ENCODE results near the gene ERBB2. TPM values are rescaled to one million over a fixed set of nuclear protein-coding genes. Genes with fewer than 3 reads are reported as not detected.
A peak's percentile ranks its signal among the peaks of the same experiment; 100 is the strongest.
"Not testable (repeated sequence)": the region's sequence is repeated elsewhere in the genome, so short reads cannot be mapped to it uniquely, and the experiment has no call there.

Gene ERBB2
- total RNA-seq, 6 donors from 2014 or later = 88.6 to 126 (median 112) TPM

- Histone ChIP-seq H3K27me3 (no peaks in the 10 kb centered on the region), H3K9me3 (no peaks in the 10 kb centered on the region), H3K36me3 (peaks cover 13 to 79% (median 52%) of the 10 kb centered on the region in 4 donors), H3K27ac (no peak overlapping the region), H3K4me1 (peaks cover 7 to 23% (median 20%) of the 10 kb centered on the region in 4 donors), H3K4me3 (no peak overlapping the region)
- WGBS, 2 donors = 86 to 88% methylated on average over 8 to 20 of the region's 20 CpGs
- TF ChIP-seq POLR2A (IDR thresholded peaks at IDR 0.05) = no peak
- no peak for ATAC-seq (ENCODE audit: low FRiP score in 2 of 2)
- DNase-seq = peak in 1 of 2 donors; percentile 65
Observed at GRCh38 chr17:39709998-39710964, 10.4 kb downstream of the ERBB2 start.

DNA sequence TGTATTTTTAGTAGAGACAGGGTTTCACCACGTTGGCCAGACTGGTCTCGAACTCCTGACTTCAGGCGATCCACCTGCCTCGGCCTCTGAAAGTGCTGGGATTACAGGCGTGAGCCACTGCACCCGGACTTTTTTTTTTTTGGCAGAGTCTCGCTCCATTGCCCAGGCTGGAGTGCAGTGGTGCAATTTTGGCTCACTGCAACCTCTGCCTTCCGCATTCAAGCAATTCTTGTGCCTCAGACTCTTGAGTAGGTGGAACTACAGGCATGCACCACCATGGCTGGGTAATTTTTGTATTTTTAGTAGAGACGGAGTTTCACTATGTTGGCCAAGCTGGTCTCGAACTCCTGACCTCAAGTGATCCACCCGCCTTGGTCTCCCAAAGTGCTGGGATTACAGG, 11.2 kb downstream of the ERBB2 start:
- Histone ChIP-seq H3K4me1 (peaks cover 7 to 18% (median 16%) of the 10 kb centered on the region in 4 donors), H3K36me3 (peaks cover 13 to 87% (median 60%) of the 10 kb centered on the region in 4 donors)
- H3K27me3 ChIP-seq; H3K4me3 ChIP-seq; H3K27ac ChIP-seq; H3K9me3 ChIP-seq; ATAC-seq (ENCODE audit: low FRiP score in 2 of 2); DNase-seq: not testable (repeated sequence)
- 87 to 96% methylated on average over 11 of the region's 11 CpGs for WGBS, 2 donors

DNA sequence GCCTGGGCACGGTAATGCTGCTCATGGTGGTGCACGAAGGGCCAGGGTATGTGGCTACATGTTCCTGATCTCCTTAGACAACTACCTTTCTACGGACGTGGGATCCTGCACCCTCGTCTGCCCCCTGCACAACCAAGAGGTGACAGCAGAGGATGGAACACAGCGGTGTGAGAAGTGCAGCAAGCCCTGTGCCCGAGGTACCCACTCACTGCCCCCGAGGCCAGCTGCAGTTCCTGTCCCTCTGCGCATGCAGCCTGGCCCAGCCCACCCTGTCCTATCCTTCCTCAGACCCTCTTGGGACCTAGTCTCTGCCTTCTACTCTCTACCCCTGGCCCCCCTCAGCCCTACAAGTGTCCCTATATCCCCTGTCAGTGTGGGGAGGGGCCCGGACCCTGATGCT, 12.0 kb downstream of the ERBB2 start:
- TF ChIP-seq, protein P1, sequence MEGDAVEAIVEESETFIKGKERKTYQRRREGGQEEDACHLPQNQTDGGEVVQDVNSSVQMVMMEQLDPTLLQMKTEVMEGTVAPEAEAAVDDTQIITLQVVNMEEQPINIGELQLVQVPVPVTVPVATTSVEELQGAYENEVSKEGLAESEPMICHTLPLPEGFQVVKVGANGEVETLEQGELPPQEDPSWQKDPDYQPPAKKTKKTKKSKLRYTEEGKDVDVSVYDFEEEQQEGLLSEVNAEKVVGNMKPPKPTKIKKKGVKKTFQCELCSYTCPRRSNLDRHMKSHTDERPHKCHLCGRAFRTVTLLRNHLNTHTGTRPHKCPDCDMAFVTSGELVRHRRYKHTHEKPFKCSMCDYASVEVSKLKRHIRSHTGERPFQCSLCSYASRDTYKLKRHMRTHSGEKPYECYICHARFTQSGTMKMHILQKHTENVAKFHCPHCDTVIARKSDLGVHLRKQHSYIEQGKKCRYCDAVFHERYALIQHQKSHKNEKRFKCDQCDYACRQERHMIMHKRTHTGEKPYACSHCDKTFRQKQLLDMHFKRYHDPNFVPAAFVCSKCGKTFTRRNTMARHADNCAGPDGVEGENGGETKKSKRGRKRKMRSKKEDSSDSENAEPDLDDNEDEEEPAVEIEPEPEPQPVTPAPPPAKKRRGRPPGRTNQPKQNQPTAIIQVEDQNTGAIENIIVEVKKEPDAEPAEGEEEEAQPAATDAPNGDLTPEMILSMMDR (IDR thresholded peaks at IDR 0.05) = no peak
- TF ChIP-seq EP300 (IDR thresholded peaks at IDR 0.05) (no peak), POLR2AphosphoS5 (IDR thresholded peaks at IDR 0.05) (no peak), POLR2A (IDR thresholded peaks at IDR 0.05) (no peak)
- H3K27me3 ChIP-seq = no peaks in the 10 kb centered on the region
- H3K9me3 ChIP-seq = no peaks in the 10 kb centered on the region
- H3K4me1 ChIP-seq = peaks cover 2 to 14% (median 11%) of the 10 kb centered on the region in 4 donors
- no peak for ATAC-seq (ENCODE audit: low FRiP score in 2 of 2)
- no peak overlapping the region for H3K27ac ChIP-seq
- peaks cover 13 to 93% (median 66%) of the 10 kb centered on the region in 4 donors for H3K36me3 ChIP-seq
- no peak overlapping the region for H3K4me3 ChIP-seq
- WGBS, 2 donors = 88 to 93% methylated on average over 6 to 10 of the region's 10 CpGs
- DNase-seq = no peak

DNA sequence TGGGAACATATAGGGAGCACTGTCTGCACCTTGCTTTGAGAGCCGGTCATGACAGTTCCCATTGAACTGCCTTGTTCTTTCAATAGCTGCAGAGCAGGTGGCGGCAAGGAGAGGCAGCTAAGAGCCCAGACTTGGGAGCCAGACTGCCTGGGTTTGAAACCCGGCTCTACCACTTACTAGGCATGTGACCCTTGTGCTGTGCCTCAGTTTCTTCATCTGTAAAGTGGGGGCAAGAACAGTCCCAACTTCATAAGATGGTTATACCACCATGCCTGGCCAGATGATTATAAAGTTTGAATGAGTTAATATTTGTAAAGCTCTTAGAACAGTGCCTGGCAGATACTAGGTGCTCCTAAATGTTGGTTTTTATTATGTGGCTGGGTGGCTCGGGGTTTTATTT, 14.4 kb downstream of the ERBB2 start:
- DNase-seq (no peak), ATAC-seq (ENCODE audit: low FRiP score in 2 of 2) (no peak)
- Histone ChIP-seq H3K36me3 (peaks cover 3 to 91% (median 54%) of the 10 kb centered on the region in 4 donors), H3K27ac (no peak overlapping the region), H3K9me3 (no peaks in the 10 kb centered on the region), H3K27me3 (no peaks in the 10 kb centered on the region), H3K4me3 (no peak overlapping the region), H3K4me1 (peaks cover 0 to 5% (median 2%) of the 10 kb centered on the region in 4 donors)
- TF ChIP-seq, protein P1 (IDR thresholded peaks at IDR 0.05) = no peak
- TF ChIP-seq POLR2A (IDR thresholded peaks at IDR 0.05) = no peak
- no peak for TF ChIP-seq POLR2AphosphoS5 (IDR thresholded peaks at IDR 0.05)
- no peak for TF ChIP-seq EP300 (IDR thresholded peaks at IDR 0.05)
- WGBS, 2 donors = 96 to 98% methylated on average over 4 of the region's 4 CpGs

- no peak for DNase-seq
- Histone ChIP-seq H3K9me3 (no peaks in the 10 kb centered on the region), H3K4me3 (no peak overlapping the region), H3K4me1 (peaks cover 0 to 5% (median 2%) of the 10 kb centered on the region in 4 donors), H3K27me3 (no peaks in the 10 kb centered on the region), H3K27ac (peak overlapping the region in 3 of 4 donors; percentile 23 to 70 (median 56)), H3K36me3 (peaks cover 3 to 90% (median 47%) of the 10 kb centered on the region in 4 donors)
- ATAC-seq (ENCODE audit: low FRiP score in 2 of 2) = no peak
- WGBS, 2 donors = 93 to 97% methylated on average over 16 to 18 of the region's 18 CpGs
- TF ChIP-seq EP300 (IDR thresholded peaks at IDR 0.05) = no peak
- TF ChIP-seq, protein P1 (IDR thresholded peaks at IDR 0.05) = no peak
- no peak for TF ChIP-seq POLR2AphosphoS5 (IDR thresholded peaks at IDR 0.05)
- TF ChIP-seq POLR2A (IDR thresholded peaks at IDR 0.05) = no peak
Observed at GRCh38 chr17:39715375-39716072, 15.7 kb downstream of the ERBB2 start.

All from upper lobe of left lung (tissue), 6 donors.